Naive thymus-derived CD4-positive, alpha-beta T cell (primary cell): ENCODE data around the gene DTL. TPM values are rescaled to one million over a fixed set of nuclear protein-coding genes. Genes with fewer than 3 reads are reported as not detected.

Source experiments
- ATAC-seq: fragments of 150-1000 bp; cut with Tn5 transposase; 2 replicates; pipeline ENCODE4 v1.10.0; 2021; ENCODE audit warnings: mild to moderate bottlenecking, moderate library complexity
- CTCF ChIA-PET: fragments of 350-600 bp; sonication (Branson Sonifier 250); formaldehyde crosslinking; loops from one replicate; lab custom pipeline; 2021; ENCODE audit warnings: antibody characterized with exemption; lab: Charles Lee
- POLR2A ChIA-PET: fragments of 350-600 bp; sonication (Branson Sonifier 250); formaldehyde crosslinking; loops from one replicate; lab custom pipeline; 2021; ENCODE audit warnings: antibody characterized with exemption, inconsistent platforms; lab: Charles Lee
- DNase-seq, 9 donors: peaks; one replicate each; pipeline versions ENCODE4 v3.0.0 to v3.0.0-alpha.2; 2020 to 2022; ENCODE audit warnings: mixed read lengths in 1 of 9
- H3K27ac ChIP-seq: one replicate; pipeline ENCODE4 v1.7.0; 2013; ENCODE audit warnings: mild to moderate bottlenecking, low read depth, low read length, moderate library complexity
- H3K27me3 ChIP-seq, 2 donors: one replicate each; pipeline ENCODE4 v1.7.0; 2013; ENCODE audit warnings: low read length in 2 of 2, mild to moderate bottlenecking in 2 of 2, moderate library complexity in 2 of 2; ENCODE audit not compliant: control insufficient read depth in 2 of 2, insufficient read depth in 2 of 2
- H3K36me3 ChIP-seq, 3 experiments: 1 replicate in 2 of 3; 2 replicates in 1 of 3; pipeline ENCODE4 v1.7.0; 2013; ENCODE audit warnings: low read length in 3 of 3, mild to moderate bottlenecking in 3 of 3, moderate library complexity in 1 of 3; ENCODE audit not compliant: insufficient read depth in 3 of 3, control insufficient read depth in 2 of 3
- H3K4me1 ChIP-seq, 2 donors: one replicate each; pipeline ENCODE4 v1.7.0; 2013; ENCODE audit warnings: low read length in 2 of 2, mild to moderate bottlenecking in 2 of 2, moderate library complexity in 1 of 2; ENCODE audit not compliant: control insufficient read depth in 2 of 2, insufficient read depth in 2 of 2
- H3K4me3 ChIP-seq: 2 replicates; pipeline ENCODE4 v1.7.0; 2013; ENCODE audit warnings: mild to moderate bottlenecking, low read length
- H3K9me3 ChIP-seq, 3 experiments: 1 replicate in 2 of 3; 2 replicates in 1 of 3; pipeline ENCODE4 v1.7.0; 2013; ENCODE audit warnings: low read length in 3 of 3; ENCODE audit not compliant: control insufficient read depth in 2 of 3
- H3K27ac Mint-ChIP-seq, 9 donors: one replicate each; pipeline ENCODE4 v1.8.0; 2020 to 2022; ENCODE audit warnings: mixed read lengths in 9 of 9, mild to moderate bottlenecking in 8 of 9, moderate library complexity in 5 of 9, inconsistent platforms in 2 of 9
- H3K27me3 Mint-ChIP-seq, 5 donors: one replicate each; pipeline ENCODE4 v1.8.0; 2021 to 2022; ENCODE audit warnings: mixed read lengths in 5 of 5, mild to moderate bottlenecking in 1 of 5
- H3K36me3 Mint-ChIP-seq, 5 donors: one replicate each; pipeline ENCODE4 v1.8.0; 2020 to 2022; ENCODE audit warnings: mixed read lengths in 5 of 5, mild to moderate bottlenecking in 3 of 5, inconsistent platforms in 1 of 5
- H3K4me1 Mint-ChIP-seq, 7 donors: one replicate each; pipeline ENCODE4 v1.8.0; 2020 to 2022; ENCODE audit warnings: mixed read lengths in 7 of 7, mild to moderate bottlenecking in 3 of 7, inconsistent platforms in 1 of 7
- H3K4me3 Mint-ChIP-seq, 10 donors: one replicate each; pipeline ENCODE4 v1.8.0; 2020 to 2022; ENCODE audit warnings: mild to moderate bottlenecking in 10 of 10, mixed read lengths in 10 of 10, moderate library complexity in 6 of 10, inconsistent platforms in 2 of 10
- H3K9me3 Mint-ChIP-seq, 11 donors: one replicate each; pipeline ENCODE4 v1.8.0; 2020 to 2022; ENCODE audit warnings: mixed read lengths in 11 of 11, mild to moderate bottlenecking in 4 of 11, inconsistent platforms in 1 of 11, moderate library complexity in 1 of 11
- intact Hi-C, 2 donors: fragments of 100-400 bp; cut with micrococcal nuclease; formaldehyde crosslinking; loops; one replicate each; pipeline ENCODE4 v1.15.1; 2023
- polyA plus RNA-seq, 2 donors: library from polyadenylated mRNA; unstranded; fragments of 300-500 nt; fragmentation: Illumina TruSeq; gene quantifications; one replicate each; pipeline ENCODE4 v1.2.3, GENCODE V29; 2021
- total RNA-seq, 6 experiments: library from RNA in 5 of 6; stranded (reverse) in 5 of 6; gene quantifications; 1 replicate in 5 of 6; 2 replicates in 1 of 6; pipeline ENCODE4 v1.2.3 and lab custom pipeline; 2021 to 2026

Gene DTL
- total and polyA plus RNA-seq, 7 experiments from 2014 or later = 0.27 to 63.0 (median 0.56) TPM

- H3K27ac ChIP-seq = no peak overlapping the region
- H3K4me3 ChIP-seq = no peak overlapping the region
- Mint-ChIP-seq H3K9me3 (peaks cover 2 to 37% (median 15%) of the 10 kb centered on the region in 11 donors), H3K27me3 (no peaks in the 10 kb centered on the region), H3K36me3 (peaks cover 4 to 81% (median 6%) of the 10 kb centered on the region in 5 donors), H3K4me1 (peaks cover 0 to 24% (median 0%) of the 10 kb centered on the region in 7 donors), H3K27ac (no peak overlapping the region), H3K4me3 (no peak overlapping the region)
- intact Hi-C loops = no loop called here
- peaks cover 0 to 6% (median 0%) of the 10 kb centered on the region in 3 experiments for H3K9me3 ChIP-seq
- CTCF ChIA-PET = interaction anchor here (0.6 to 1.0 kb wide), 2 partner anchors 27 to 1742 kb away, joined by 3 read pairs; no protein-coding TSS in a partner anchor
- no peak for ATAC-seq
- H3K27me3 ChIP-seq = no peaks in the 10 kb centered on the region
- no peak for DNase-seq
- POLR2A ChIA-PET = interaction anchor here (0.7 kb wide), 1 partner anchor 10 kb away, joined by 3 read pairs; no protein-coding TSS in a partner anchor
- no peaks in the 10 kb centered on the region for H3K36me3 ChIP-seq
- H3K4me1 ChIP-seq = no peaks in the 10 kb centered on the region
Measured at GRCh38 chr1:212097360-212097759, 61.8 kb downstream of the DTL start.

- DNase-seq = no peak
- H3K36me3 ChIP-seq = no peaks in the 10 kb centered on the region
- Mint-ChIP-seq H3K4me3 (no peak overlapping the region), H3K27me3 (no peaks in the 10 kb centered on the region), H3K36me3 (peaks cover 4 to 73% (median 6%) of the 10 kb centered on the region in 5 donors), H3K27ac (no peak overlapping the region), H3K4me1 (peaks cover 0 to 22% (median 0%) of the 10 kb centered on the region in 7 donors), H3K9me3 (peaks cover 2 to 34% (median 15%) of the 10 kb centered on the region in 11 donors)
- ChIA-PET CTCF (interaction anchor here (1.0 kb wide), 1 partner anchor 28 kb away, joined by 3 read pairs; no protein-coding TSS in a partner anchor), POLR2A (no interaction called here)
- H3K27ac ChIP-seq = no peak overlapping the region
- H3K4me3 ChIP-seq = no peak overlapping the region
- no peaks in the 10 kb centered on the region for H3K4me1 ChIP-seq
- ATAC-seq = no peak
- H3K27me3 ChIP-seq = no peaks in the 10 kb centered on the region
- intact Hi-C loops = no loop called here
- peaks cover 0 to 6% (median 0%) of the 10 kb centered on the region in 3 experiments for H3K9me3 ChIP-seq
Measured at GRCh38 chr1:212098310-212098709, 62.8 kb downstream of the DTL start.

GRCh38 chr1:212098771-212099170, 63.2 kb downstream of the DTL start:
- Mint-ChIP-seq H3K36me3 (peaks cover 4 to 69% (median 6%) of the 10 kb centered on the region in 5 donors), H3K27ac (peak overlapping the region in 1 of 9 donors; percentile 73), H3K9me3 (peaks cover 2 to 32% (median 14%) of the 10 kb centered on the region in 11 donors), H3K27me3 (no peaks in the 10 kb centered on the region), H3K4me3 (no peak overlapping the region), H3K4me1 (peaks cover 0 to 22% (median 0%) of the 10 kb centered on the region in 7 donors)
- ChIA-PET CTCF (no interaction called here), POLR2A (no interaction called here)
- H3K27ac ChIP-seq = no peak overlapping the region
- H3K27me3 ChIP-seq = no peaks in the 10 kb centered on the region
- H3K4me3 ChIP-seq = no peak overlapping the region
- DNase-seq (no peak), ATAC-seq (no peak)
- no peaks in the 10 kb centered on the region for H3K4me1 ChIP-seq
- intact Hi-C loops = no loop called here
- peaks cover 0 to 6% (median 0%) of the 10 kb centered on the region in 3 experiments for H3K9me3 ChIP-seq
- no peaks in the 10 kb centered on the region for H3K36me3 ChIP-seq

- ATAC-seq (no peak), DNase-seq (no peak)
- CTCF ChIA-PET = no interaction called here
- H3K27ac ChIP-seq = no peak overlapping the region
- peaks cover 0 to 6% (median 0%) of the 10 kb centered on the region in 3 experiments for H3K9me3 ChIP-seq
- H3K27me3 ChIP-seq = no peaks in the 10 kb centered on the region
- no peaks in the 10 kb centered on the region for H3K27me3 Mint-ChIP-seq
- no peak overlapping the region for H3K4me3 Mint-ChIP-seq
- no peaks in the 10 kb centered on the region for H3K36me3 ChIP-seq
- no peak overlapping the region for H3K27ac Mint-ChIP-seq
- no peaks in the 10 kb centered on the region for H3K4me1 ChIP-seq
- peaks cover 0 to 5% (median 0%) of the 10 kb centered on the region in 7 donors for H3K4me1 Mint-ChIP-seq
- H3K4me3 ChIP-seq = no peak overlapping the region
- intact Hi-C loops = no loop called here
- POLR2A ChIA-PET = no interaction called here
- peaks cover 2 to 57% (median 5%) of the 10 kb centered on the region in 5 donors for H3K36me3 Mint-ChIP-seq
- H3K9me3 Mint-ChIP-seq = peaks cover 2 to 24% (median 11%) of the 10 kb centered on the region in 11 donors
Measured at GRCh38 chr1:212101251-212101650, 65.7 kb downstream of the DTL start.

GRCh38 chr1:212101735-212102134, 66.2 kb downstream of the DTL start:
- Histone ChIP-seq H3K36me3 (no peaks in the 10 kb centered on the region), H3K4me3 (no peak overlapping the region), H3K27ac (no peak overlapping the region), H3K9me3 (peaks cover 0 to 6% (median 0%) of the 10 kb centered on the region in 3 experiments), H3K27me3 (no peaks in the 10 kb centered on the region), H3K4me1 (no peaks in the 10 kb centered on the region)
- ChIA-PET CTCF (no interaction called here), POLR2A (no interaction called here)
- intact Hi-C loops = no loop called here
- peaks cover 2 to 19% (median 9%) of the 10 kb centered on the region in 11 donors for H3K9me3 Mint-ChIP-seq
- H3K27me3 Mint-ChIP-seq = no peaks in the 10 kb centered on the region
- peaks cover 0 to 3% (median 0%) of the 10 kb centered on the region in 7 donors for H3K4me1 Mint-ChIP-seq
- no peak for ATAC-seq
- H3K27ac Mint-ChIP-seq = no peak overlapping the region
- peaks cover 0 to 53% (median 5%) of the 10 kb centered on the region in 5 donors for H3K36me3 Mint-ChIP-seq
- H3K4me3 Mint-ChIP-seq = no peak overlapping the region
- DNase-seq = no peak

- DNase-seq (no peak), ATAC-seq (no peak)
- H3K4me3 Mint-ChIP-seq = no peak overlapping the region
- Histone ChIP-seq H3K4me3 (no peak overlapping the region), H3K4me1 (no peaks in the 10 kb centered on the region), H3K27me3 (no peaks in the 10 kb centered on the region), H3K27ac (no peak overlapping the region), H3K36me3 (no peaks in the 10 kb centered on the region), H3K9me3 (no peaks in the 10 kb centered on the region)
- peaks cover 0 to 14% (median 9%) of the 10 kb centered on the region in 7 donors for H3K4me1 Mint-ChIP-seq
- intact Hi-C loops = no loop called here
- H3K36me3 Mint-ChIP-seq = peaks cover 0 to 27% (median 0%) of the 10 kb centered on the region in 5 donors
- no peaks in the 10 kb centered on the region for H3K9me3 Mint-ChIP-seq
- H3K27ac Mint-ChIP-seq = peak overlapping the region in 1 of 9 donors; percentile 25
- POLR2A ChIA-PET = no interaction called here
- CTCF ChIA-PET = no interaction called here
- no peaks in the 10 kb centered on the region for H3K27me3 Mint-ChIP-seq
Measured at GRCh38 chr1:212104586-212105325, 69.2 kb downstream of the DTL start.
